GM19025 (cell line): ENCODE data around the gene PTH1R.

Experiments
- ATAC-seq: cut with Tn5 transposase; IDR thresholded peaks from one replicate; pipeline ENCODE4 v1.9.1; 2021; ENCODE audit warnings: mild to moderate bottlenecking, low read depth, moderate library complexity; ENCODE audit not compliant: unreplicated experiment

PTH1R gene

GRCh38 chr3:46926039-46926438 is 48.5 kb downstream of the PTH1R start:
- ATAC-seq: no peak

- no peak for ATAC-seq
Observed at GRCh38 chr3:46926447-46926846, 48.9 kb downstream of the PTH1R start.

- peak; percentile 47 for ATAC-seq
Observed at GRCh38 chr3:46926871-46927717, 49.6 kb downstream of the PTH1R start.

- ATAC-seq: no peak
Observed at GRCh38 chr3:46927718-46928073, 50.2 kb downstream of the PTH1R start.

GRCh38 chr3:46928282-46928681 is 50.8 kb downstream of the PTH1R start:
- no peak for ATAC-seq

DNA sequence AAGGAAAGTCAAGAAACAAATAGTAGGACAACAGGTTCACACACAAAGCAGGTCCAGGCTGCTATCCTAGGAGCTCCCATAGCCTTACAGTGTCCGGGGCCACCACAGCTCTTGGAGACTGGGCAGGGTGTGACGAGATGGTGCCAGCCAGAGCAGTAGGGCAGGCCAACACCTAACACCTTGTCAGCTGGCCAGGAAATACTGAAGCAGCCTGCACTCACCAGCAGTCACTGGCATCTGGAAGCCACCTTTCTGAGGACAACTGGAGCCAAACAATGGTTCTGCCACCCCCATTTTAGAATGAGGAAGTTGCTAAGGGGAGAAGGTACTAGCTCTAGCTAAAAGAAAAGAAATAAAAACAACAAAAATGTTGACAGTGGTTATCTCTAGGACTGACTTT is 51.8 kb downstream of the PTH1R start:
- no peak for ATAC-seq

DNA sequence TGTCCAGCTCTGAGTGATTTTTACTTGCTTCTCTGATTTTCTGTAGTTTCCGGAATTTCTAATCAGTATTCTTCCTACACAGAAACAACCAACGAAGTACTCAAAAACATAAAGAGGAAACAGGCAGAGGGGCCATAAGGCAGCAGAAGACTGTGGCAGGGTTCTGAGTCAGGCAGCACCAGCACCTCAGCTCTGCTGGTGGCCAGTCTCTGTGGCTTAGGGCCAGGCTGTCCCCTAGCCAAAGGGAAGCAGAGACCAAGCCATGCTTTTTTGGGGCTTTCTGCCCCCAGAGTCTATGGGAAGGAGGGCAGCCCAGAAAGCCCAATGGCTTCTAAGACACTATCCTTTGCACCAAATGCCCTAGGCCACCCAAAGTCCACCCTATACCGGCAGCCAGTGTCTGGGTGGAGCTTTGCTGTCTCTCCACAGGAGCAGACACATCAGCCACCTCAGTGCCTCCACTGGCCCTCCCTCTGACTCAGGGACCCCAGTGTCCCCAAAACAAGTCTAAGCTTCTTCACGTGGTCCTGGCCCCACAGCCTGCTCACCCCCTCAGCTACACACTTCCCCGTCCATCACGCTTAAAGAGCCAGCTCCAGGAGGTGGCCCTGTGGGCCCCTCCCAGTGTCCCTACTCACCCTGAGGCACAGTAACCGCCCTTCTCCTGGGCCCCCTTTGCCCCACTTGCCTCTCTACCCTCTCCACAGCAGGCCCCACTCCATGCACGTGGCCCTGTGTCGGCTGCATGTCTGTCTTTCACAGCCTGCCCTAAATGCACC is 52.8 kb downstream of the PTH1R start:
- no peak for ATAC-seq

GRCh38 chr3:46930945-46931403 is 53.5 kb downstream of the PTH1R start:
- ATAC-seq: no peak

GRCh38 chr3:46931631-46932331 is 54.3 kb downstream of the PTH1R start:
- ATAC-seq: no peak

- ATAC-seq: no peak
Observed at GRCh38 chr3:46932455-46933225, 55.1 kb downstream of the PTH1R start.

- ATAC-seq: no peak
Observed at GRCh38 chr3:46933261-46933660, 55.7 kb downstream of the PTH1R start.

DNA sequence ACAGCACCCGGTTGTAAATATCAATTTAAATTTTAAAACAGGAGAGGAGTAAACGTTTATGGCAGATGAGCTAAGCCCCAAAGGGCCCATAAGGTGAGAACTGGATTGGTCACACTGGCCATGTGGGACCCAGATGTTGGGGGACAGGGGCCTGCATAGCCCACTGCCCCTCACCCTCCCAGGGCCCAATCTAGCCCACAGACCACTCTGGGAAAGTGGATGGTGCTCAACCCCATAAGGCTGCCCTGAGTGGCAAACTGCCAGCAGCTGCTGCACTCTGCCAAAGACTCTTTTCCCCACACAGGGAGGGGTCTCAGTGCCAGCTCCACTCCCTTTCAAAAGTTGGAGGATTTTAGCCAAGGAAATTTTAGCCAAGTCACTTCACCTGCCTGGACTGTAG is 56.6 kb downstream of the PTH1R start:
- no peak for ATAC-seq

DNA sequence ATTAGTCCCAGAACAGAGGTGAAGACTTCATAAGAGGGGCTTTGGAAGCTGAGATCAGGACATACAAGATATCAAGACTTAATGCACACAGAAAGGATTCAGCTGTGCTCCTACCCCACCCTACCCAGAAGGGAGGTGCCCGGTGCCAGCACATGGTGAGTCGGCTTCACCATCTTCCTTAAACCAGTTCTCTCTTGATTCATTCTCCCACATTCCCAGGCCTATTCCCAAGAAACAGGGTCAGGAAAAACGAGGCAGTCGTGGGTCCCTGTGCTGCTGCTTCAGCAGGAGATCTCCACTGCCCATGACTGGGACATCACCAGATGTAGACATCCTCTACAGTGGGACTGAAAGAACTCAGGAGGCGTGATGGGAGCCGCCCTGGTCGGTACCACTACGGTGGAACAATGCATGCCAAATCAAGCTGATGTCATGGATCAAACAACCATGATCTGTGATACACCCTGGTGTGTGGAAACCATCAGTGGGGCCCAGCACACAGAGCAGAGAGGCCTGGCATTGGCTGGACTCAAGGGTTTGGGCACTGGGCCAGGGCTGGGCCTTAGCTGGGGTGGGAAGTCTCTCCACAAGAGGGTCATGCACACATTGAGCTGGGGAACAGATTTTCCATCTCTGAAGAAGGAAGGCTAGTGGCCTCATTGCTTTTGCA is 57.1 kb downstream of the PTH1R start:
- ATAC-seq: no peak

DNA sequence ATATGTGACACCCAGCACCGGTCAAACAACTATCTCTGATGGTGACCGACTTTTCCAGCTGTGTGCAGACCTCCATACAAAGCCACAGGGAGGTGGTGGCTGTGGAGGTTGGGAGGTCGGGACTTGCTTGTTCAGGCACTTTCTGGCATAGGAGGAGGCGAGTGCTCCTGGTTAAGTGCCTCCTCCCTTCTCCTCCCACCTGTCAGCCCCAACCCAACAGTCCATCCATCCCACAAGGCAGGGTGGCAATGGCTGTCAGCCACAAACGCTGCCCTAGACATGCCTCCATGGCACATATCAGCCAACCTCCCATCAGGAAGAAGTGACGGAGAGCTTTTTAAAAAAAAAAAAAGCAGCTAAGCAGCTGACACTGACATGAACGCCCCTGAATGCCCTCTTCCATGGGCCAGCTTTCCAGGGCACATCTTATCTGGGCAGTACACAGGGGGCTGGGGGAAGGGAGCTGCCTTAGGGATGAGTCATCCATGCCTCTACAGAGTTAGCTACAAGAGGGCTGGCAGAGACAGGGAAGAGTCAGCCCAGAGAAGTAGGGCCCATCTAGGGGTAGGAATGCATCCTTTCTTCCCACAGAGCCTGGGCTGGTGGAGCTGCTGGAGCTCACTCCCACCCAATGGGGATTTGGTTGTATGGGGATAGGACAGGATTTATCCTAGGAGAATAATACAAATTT is 57.8 kb downstream of the PTH1R start:
- no peak for ATAC-seq

DNA sequence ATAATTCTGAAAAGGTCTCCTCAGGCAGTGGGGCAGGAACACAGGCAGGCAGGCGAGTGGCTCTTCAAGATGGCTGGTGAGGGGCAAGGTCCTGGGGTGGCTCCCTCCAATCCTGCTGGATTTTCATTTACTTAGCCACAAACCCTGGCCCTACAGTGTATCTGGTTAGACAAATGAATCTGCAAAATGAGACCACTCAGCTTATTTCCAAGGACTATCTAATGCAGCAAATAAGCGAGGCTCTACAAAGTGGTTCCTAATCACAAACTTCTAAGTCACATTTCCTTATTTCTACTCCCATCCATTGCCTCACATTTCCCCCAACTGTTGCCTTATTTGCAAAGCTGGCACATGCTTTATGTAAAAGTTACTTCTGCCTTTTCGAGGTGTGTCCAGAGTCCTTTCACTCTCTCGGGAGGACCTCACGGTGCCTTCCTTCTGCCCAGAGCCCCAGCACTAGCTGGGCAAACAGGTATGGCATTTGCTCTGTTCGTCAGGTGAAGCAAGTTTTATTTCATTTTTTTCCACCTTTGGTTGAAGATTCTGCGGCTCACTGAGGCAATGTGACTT is 58.6 kb downstream of the PTH1R start:
- ATAC-seq: no peak

- ATAC-seq: no peak
Observed at GRCh38 chr3:46936733-46937250, 59.3 kb downstream of the PTH1R start.

DNA sequence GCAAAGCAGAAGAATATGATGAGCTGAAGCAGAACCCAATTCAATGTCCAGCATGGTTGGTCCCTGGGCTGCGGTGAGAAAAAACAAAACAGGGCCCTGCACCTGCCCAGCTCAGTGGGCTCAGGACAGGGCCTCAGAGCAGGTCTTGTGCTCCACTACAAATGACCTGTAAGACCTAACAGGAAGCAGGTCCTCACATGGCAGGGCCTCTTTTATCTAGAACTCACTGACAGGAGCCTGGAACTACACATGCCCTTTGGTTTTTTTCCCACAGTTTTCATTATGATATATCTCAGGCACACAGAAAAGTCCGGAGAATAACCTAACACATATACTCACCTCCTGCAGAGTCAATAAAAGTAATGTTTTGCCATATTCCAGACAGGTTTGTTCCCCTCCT is 60.6 kb downstream of the PTH1R start:
- ATAC-seq: no peak

DNA sequence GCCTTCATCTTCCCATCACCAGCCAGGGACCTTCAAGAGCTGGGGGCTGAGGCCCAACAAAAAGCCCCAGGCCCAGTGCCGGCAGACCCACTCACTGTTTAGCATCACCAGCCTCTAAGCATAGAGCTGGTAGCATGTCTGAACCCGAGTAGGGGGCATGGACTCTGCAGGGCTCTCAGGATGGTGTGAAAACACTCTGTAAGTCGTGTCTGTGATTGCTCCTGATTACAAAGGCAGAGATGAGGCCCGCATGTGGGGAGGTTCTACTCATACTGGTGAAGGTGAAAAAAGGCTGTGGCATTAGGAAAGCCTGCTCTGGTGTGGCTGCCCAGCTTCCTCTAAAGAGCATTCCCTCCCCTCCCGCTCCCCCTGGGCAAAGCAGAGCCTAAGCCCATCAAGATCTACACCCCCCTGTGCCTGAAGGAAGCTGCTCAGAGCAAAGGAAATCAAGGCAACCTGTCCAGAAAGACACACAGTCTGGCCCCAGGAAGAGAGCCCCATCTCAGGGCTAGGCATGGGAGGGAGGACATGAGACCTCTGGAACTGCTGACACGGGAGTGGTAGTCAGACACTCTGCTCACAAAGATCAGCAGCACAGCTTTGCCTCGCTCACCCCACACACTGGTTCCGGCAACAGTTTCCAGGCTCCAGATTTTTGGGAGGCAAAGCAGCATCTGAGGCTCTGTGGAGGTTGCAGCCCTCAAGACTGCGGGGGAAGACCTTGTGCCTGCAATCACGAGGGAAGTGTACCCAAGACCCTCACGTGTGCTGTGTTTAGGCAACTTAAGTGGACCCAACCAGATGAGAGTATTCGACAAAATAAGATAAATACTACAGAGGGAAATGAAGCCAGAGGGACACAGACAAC is 62.3 kb downstream of the PTH1R start:
- no peak for ATAC-seq
